Lung microvascular endothelial cell (primary cell): ENCODE data around the gene APOC4. TPM values are rescaled to one million over a fixed set of nuclear protein-coding genes. Genes with fewer than 3 reads are reported as not detected.
A peak's percentile ranks its signal among the peaks of the same experiment; 100 is the strongest.
"Not testable (repeated sequence)": the region's sequence is repeated elsewhere in the genome, so short reads cannot be mapped to it uniquely, and the experiment has no call there.

ENCODE experiments used
- DNase-seq, 2 donors: peaks; one replicate each; pipeline versions ENCODE4 v3.0.0 to v3.0.0-alpha.2; 2010; ENCODE audit warnings: low read depth in 2 of 2
- total RNA-seq: library from RNA; depleted of rRNA; stranded (reverse); fragments of >200 nt; gene quantifications from 2 replicates; pipeline ENCODE4 v1.2.1, GENCODE V29; 2014

Gene APOC4
- total RNA-seq, 1 donor from 2014 or later = not detected

DNA sequence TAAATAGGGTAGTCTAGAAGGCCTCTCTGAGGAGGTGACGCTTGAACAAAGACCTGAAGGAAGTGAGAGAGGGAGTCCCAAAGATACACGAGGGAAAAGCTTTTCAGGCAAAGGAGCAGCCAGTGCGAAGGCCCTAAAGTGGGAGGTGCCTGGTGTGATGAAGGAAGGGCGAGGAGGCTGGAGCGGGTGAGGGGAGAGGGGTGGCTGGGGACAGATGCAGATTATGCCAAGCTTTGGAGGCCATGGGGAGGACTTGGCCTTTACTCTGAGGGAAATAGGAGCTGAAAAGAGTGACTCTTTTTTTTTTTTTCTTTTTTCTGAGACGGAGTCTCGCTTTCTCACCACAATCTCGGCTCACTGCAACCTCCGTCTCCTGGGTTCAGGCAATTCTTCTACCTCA, 16.1 kb downstream of the APOC4 start:
- DNase-seq = no peak

DNA sequence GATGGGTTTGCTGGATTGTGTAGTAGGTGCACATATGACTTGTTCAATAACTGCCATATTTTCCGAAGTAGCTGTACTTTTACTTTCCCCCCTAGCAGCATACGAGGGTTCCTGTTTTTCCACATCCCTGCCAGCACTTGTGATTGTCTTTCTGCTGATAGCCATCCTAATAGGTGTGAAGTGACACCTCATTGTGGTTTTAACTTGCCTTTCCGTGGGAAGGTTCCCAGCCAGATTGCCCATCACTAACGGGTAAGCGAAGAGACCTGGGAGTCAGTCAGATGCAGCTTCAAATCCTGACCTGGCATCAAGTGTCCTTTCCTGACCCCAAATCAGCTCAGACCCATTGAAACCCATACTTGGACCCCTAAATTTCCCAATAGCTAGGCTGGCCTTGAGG, 17.7 kb downstream of the APOC4 start:
- DNase-seq = no peak

DNA sequence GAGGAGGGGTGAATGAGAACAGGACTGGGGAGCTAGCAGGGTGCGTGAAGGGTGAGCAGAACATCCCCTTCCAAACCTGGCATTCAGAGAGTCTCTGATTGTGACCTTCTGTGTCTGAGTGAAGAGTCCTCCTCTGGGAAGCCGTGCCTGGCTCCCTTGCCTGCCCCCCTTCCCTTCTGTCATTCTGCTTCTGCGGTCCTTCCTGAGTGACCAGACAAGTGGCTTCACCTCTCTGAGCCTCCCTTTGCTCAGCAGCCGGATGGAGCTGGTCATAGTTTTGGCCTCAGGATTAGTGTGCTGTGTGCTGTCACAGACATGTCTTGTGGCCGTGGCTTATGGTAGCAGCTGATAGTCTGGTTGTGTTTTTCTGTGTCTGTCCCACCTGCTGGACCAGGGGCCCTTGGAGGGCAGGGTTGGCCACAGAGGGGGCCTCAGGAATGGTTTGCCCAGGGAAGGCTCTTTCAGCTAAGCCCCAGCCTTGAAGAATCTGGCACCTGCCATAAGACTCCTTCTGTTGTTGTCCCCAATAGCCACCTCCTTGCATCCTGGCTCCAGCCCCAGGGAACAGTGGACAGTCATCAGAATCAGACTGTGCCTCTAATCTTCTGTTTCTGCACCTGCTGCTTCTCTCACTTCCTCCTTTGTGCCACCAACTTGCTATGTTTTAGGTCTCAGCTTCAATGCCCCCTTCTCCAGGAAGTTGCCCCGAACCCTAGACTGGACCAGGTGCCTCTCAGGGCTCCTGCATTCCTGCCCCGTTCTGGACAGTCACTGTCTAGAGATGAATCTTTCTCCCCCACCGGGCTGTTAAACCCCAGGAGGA, 19.1 kb downstream of the APOC4 start:
- no peak for DNase-seq

DNA sequence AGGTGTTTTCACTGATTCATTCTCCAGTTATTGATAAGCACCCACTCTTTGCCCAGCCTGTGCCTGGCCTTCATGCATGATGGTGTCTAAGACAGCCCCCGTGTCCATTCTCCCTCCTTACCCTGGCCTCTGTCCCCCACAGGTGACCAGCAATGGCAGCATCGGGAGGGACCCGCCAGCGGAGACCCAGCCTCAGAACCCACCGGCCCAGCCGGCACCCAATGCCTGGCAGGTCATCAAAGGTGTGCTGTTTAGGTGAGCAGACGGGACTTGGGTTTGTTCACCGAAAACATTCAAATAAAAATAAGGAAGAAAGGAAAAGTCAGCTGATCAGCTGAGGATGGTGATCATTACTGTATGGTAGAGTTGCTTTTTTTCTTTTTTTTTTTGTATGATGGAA, 19.8 kb downstream of the APOC4 start:
- DNase-seq = no peak

DNA sequence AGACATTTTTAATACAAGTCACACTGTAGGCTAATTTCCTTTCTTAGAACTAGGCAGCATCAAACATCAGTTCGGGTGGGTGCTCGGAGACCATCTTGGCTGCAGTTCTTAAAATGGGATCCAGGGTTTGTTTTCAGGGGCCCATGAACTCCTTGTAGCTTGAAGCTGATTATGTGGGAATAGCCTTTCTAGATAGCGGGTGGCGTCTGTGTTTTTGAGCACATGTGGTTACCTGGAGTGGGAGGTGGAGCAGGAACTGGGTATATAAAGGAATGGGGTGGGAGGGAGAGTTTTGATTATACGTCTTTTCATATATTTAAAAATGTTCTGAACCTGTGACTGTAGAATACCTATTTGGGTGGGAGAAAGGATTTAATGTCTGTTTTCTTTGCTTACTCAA, 26.1 kb downstream of the APOC4 start:
- DNase-seq = no peak

DNA sequence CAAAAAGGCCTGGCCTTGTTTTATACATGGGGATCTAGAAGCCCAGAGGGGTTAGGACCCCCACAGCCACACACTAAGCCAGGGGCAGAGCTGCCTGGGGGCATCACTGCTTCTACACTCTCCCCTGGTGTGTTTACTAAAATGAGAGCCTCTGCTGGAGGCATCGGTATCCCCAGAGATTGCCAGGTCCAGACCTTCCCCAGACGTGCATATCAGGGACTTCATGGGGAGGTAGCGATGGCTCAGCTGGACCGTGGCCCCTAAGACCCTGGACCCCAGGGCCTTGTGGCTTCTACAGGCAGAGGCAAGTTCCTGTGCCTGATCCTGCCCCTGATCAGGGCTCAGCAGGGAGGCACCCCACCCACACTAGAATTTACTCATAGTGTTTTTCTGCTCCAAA, 26.6 kb downstream of the APOC4 start:
- DNase-seq = no peak

DNA sequence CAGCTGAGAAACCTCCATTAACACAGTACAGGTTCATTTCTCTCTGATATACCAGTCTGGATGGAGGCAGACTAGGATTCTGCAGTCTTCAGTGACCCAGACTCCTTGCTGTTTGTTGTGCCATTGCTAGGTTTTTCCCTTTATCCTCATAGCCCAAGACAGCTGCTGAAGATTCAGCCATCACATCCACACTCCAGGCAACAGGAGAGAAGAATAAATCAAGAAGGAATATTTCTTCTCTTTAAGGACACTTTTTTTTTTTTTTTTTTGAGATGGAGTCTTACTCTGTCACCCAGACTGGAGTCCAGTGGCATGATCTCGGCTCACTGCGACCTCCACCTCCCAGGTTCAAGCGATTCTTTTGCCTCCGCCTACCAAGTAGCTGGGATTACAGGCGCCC, 27.4 kb downstream of the APOC4 start:
- no peak for DNase-seq

DNA sequence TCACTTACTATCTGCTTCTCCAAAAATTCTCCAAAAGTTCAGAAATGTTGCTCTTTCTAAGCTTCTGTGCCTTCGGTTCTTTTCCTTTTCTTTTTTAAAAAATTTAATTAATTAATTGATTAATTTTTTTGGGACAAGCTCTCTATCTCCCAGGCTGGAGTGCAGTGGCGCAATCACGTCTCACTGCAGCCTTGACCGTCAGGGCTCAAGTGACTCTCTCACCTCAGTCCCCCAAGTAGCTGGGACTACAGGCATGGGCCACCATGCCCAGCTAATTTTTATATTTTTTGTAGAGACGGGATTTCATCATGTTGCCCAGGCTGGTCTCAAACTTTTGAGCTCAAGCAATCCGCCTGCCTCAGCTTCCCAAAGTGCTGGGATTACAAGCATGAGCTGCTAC, 29.4 kb downstream of the APOC4 start:
- not testable (repeated sequence) for DNase-seq

DNA sequence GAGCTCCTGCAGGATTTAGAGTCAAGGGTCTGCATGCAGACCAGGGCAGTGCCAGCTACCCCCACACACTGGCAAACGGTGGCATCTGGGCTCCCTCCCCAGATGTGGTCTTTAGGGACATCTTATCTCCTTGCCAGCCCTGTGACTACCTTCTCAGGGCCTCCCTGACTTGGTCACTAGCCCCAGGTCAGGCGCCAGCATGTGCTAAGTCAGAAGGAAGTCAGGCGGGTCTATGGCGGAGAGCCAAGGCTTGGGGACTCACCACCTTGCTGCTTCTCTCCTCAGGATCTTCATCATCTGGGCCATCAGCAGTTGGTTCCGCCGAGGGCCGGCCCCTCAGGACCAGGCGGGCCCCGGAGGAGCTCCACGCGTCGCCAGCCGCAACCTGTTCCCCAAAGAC, 30.8 kb downstream of the APOC4 start:
- DNase-seq = no peak

DNA sequence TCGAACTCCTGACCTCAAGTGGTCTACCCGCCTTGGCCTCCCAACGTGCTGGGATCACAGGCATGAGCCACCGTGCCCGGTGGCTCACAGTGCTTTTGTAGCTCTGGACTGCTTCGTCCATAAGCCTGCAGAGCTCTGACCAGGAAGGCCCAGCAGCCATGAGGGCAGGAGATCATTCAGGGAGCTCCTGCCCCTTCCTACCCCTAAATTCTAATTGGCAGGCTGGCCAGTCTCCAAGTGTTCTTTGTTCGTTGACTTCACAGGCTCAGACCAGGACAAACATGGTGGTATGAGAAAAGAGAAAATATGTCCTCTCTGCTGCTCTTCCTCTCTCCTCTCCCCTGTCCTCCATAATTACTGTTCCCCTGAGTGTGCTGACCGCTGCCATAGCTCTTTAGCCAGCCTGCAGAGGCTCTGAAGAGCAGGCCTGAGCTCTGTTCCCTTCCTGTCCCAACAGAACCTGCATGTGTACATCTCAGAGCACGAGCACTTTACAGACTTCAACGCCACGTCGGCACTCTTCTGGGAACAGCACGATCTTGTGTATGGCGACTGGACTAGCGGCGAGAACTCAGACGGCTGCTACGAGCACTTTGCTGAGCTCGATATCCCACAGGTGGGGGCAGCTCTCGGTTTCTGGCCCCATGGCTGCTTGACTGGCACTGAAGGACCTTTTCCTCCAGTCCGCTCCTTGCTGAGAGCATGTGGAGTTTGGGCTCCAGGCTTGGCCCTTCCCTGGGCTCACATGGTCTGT, 32.1 kb downstream of the APOC4 start:
- no peak for DNase-seq

DNA sequence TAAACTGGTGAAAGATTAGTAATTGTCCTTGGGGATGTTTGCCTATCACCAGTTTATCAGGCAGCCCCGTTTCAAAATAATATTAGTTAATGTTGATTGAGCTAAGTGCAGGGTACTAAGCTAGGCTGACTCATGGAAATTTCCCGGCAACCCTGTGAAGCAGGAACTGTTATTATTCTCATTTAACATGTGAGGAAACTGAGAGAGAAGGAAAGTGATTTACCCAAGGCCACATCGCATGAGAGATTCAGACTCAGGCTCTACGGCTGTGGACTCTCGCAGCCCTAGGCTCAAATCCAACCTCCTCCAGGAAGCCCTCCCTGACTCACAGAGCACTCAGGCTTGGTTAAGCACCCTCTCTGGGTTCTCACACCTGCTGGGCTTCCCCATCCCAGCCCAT, 32.8 kb downstream of the APOC4 start:
- DNase-seq = peak in 1 of 2 donors; percentile 63

DNA sequence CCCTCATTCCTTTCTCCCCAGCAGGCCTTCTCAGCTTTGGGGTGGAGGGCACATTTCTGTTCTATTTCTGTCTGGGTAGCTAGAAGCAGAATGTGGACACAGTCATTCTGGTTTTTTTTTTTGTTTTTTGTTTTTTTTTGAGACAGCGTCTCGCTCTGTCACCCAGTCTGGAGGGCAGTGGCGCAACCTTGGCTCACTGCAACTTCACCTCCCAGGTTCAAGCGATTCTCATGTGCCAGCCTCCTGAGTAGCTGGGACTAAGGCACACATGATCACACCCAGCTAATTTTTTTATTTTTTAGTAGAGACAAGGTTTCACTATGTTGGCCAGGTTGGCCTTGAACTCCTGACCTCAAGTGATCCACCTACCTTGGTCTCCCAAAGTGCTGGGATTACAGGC, 33.4 kb downstream of the APOC4 start:
- DNase-seq = no peak

DNA sequence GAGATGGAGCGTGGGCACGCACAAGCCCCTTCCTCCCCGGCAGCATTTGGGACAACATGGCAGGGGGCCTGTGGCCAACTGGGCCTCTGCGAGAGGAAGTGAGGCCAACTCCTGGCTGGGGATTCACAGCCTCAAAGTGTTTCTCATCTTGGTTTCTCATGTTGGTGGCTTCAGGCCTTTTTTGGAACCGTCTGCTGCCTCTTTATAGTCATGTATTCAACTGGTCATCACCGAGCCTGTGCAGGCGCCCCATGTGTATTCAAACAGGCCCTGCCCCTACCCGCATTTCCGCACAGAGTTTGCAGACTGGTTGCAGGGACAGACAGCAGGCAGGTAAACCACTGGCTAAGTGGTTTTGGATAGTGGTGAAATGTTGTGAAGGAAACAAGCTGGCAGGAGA, 42.0 kb downstream of the APOC4 start:
- DNase-seq = no peak

DNA sequence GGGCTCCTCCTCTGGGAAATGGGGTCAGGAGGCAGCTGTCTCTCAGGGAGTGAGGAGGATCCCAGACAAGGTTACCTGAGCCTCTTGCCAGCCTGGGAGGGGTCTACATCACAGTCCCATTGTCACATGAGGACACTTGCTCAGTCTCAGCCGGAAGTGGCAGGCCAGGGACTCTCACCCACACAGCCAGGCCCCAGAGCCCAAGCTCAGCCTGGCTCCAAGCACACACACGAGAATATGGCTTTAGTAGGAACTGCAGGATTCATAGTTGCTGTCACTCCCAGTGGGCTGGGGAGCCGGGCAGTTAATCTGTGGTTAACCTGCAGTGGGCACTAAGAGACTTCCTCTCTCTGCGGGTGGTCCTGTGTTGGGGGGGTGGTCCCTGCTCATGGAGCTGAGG, 43.4 kb downstream of the APOC4 start:
- no peak for DNase-seq

DNA sequence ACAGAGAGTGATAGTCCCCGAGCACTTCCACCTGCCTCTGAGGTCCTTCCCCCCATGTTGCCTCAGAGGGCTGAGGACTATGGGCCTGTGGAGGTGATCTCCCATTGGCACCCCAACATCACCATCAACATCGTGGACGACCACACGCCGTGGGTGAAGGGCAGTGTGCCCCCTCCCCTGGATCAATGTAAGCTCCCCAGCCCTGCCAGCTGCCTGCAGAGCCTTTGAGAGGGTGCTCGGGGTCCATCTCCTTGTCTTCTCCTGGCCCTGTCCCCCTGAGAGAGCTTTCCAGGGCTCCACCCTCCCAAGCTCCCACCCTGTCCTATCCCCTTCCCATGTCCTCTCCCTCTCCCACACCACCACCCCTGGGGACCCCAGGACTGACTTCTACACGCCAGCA, 44.4 kb downstream of the APOC4 start:
- no peak for DNase-seq

DNA sequence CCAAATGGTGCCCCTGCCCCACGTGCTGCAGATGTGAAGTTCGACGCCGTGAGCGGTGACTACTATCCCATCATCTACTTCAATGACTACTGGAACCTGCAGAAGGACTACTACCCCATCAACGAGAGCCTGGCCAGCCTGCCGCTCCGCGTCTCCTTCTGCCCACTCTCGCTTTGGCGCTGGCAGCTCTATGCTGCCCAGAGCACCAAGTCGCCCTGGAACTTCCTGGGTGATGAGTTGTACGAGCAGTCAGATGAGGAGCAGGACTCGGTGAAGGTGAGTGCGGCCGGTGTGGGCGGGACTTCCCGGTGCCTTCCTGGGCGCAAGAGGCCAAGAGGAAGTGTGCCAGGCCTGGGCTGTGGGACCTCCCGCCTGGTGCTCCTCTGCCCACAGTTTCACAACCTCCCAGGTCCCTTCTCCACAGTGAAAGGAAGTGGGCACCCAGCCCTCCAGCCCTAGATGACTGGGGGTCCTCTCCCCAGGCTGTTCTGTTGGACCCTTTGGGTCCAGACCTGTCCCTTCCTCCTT, 45.2 kb downstream of the APOC4 start:
- DNase-seq = no peak

DNA sequence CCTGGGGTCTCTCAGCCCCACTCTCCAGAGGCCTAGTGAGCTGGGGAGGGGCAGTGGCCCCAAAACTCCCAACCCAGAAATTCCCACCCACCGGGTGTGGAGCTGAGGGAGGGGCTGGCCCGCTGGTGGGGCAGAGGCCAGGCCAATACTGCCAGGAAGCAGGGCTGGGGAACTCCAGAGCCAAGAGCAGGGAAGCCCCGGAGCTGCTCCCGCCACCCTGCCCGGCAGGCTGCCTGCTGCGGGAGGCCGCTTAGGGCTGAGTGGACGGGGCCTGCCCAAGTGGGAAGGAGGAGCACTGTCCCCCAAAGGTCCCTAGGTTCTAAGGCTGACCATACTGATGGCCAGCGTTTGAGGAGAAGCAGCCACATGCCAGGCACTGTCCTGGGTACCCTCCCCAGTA, 46.2 kb downstream of the APOC4 start:
- DNase-seq = peak in 1 of 2 donors; percentile 16

DNA sequence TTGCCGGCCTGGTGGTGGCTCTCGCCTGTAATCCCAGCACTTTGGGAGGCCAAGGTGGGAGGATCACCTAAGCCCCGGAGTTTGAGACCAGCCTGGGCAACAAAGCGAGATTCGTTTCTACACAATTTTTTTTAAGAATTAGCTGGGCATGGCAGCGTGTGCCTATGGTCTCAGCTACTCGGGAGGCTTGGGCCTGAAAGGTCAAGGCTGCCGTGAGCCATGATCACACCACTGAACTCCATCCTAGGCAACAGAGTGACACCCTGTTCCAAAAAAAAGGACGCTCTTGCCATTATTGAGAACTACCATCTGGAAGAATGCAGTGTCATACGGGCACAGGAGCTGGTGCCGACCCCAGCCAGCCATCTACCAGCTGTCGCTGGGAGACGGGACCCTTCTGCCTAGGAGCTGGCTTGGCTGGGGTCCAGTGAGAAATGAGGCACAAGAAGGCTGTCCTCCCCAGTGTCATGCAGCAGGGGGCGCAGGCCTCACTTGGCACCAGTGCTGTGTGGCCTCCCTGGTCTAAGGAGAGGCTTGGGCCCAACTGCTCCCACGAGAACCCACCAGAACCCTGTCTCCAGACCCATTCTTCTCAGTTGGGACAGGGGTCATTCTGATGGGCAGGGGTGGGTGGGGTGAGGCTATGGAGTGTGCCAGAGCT, 47.0 kb downstream of the APOC4 start:
- DNase-seq = peak; percentile 74 to 75

DNA sequence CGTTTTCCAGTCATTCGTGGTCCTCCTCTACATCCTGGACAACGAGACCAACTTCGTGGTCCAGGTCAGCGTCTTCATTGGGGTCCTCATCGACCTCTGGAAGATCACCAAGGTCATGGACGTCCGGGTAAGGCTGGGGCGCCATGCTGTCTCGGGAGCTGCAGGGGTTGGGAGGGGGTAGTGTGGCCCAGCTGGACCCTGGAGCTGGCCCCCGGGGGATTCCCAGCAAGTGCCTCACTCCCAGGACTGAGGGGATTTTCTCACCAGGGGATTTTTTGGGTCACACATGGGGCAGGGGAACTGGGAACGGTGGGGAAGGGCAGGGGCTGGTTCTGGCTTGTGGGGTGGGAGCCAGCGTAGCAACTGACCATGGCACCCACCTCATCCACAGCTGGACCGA, 48.4 kb downstream of the APOC4 start:
- DNase-seq = no peak

DNA sequence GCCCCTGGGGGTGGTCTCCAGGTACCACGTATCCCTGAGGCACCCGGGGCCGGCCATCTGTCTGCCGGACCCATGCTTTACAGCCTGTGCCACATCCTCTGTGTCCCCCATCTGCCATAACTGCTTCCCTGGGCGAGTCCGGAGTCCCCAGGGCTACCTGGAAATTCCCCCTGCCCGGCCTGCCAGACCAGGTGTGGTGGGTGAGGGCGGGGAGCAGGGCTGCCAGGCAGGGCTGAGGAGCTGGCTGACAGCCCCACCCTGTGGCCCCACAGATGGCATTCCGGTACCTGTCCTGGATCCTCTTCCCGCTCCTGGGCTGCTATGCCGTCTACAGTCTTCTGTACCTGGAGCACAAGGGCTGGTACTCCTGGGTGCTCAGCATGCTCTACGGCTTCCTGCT, 48.9 kb downstream of the APOC4 start:
- no peak for DNase-seq

DNA sequence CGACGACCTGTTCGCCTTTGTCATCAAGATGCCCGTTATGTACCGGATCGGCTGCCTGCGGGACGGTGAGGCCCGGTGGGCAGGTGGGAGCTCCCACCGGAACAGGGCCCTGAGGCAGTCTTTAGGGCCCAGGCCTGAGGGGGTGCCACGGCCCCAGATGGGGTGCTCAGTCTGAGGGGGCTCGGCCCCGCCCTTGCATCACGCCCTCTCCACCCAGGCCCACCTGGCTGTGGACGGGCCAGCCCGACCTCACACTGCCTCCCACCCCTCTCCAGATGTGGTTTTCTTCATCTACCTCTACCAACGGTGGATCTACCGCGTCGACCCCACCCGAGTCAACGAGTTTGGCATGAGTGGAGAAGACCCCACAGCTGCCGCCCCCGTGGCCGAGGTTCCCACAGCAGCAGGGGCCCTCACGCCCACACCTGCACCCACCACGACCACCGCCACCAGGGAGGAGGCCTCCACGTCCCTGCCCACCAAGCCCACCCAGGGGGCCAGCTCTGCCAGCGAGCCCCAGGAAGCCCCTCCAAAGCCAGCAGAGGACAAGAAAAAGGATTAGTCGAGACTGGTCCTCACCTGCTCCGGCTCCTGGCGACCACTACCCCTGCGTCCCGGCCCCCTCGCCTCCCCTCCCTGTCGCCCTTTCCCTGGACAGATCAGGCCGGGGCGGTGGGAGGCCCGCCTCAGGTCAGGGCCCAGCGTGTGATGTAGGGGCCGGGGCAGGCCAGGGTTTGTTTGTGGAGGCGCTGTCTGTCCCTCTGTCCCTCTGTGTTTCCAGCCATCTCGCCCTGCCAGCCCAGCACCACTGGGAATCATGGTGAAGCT, 50.5 kb downstream of the APOC4 start:
- no peak for DNase-seq
